SKM-1 treated with dmso at 0.1 percent for 144 hours (cell line): ENCODE data around the gene RNF157.

Source experiments
- DNase-seq: peaks from one replicate; lab custom pipeline; 2025; ENCODE audit not compliant: unreplicated experiment; lab: John Stamatoyannopoulos, UW

The RNF157 gene

GRCh38 chr17:76142585-76143041 lies 97.7 kb downstream of the RNF157 start:
- DNase-seq: no peak

- no peak for DNase-seq
These were observed 98.2 kb downstream of the RNF157 start for GRCh38 chr17:76142039-76142584.

GRCh38 chr17:76141212-76142038 lies 98.9 kb downstream of the RNF157 start, which contains the start of gene FOXJ1:
Gene FOXJ1 (minus strand): TSS chr17:76141245. CDS start chr17:76140395, 850 bp downstream.
- DNase-seq: peak; percentile 73

DNA sequence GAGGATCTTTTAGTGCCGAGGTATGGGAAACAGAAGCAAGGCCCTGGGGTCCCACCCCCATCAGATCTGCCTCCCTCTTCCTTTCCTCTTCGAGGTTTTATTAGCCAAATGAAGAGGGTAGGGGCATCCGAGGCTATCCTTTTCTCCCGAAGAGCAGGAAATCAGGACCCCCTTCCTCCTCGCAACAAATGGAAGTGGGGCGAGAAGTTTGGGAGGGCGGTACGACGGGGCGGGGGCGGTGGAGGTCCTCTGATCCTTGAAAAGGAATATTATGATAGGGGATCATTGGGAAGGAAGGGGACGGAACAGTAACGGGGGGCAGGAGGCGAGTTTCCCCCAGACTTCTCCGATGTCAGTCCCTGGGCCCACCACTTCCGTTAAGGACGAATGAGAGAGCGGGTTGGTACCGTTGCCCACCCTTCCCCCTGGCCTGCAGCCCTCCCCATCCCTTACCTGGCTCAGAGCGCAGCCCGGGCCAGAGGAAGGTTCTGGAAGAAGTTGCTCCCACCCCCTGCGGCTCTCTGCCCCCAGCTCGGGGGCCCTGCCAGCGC lies 99.6 kb downstream of the RNF157 start:
- DNase-seq: no peak

GRCh38 chr17:76139801-76140660 lies 100.3 kb downstream of the RNF157 start:
- no peak for DNase-seq

DNA sequence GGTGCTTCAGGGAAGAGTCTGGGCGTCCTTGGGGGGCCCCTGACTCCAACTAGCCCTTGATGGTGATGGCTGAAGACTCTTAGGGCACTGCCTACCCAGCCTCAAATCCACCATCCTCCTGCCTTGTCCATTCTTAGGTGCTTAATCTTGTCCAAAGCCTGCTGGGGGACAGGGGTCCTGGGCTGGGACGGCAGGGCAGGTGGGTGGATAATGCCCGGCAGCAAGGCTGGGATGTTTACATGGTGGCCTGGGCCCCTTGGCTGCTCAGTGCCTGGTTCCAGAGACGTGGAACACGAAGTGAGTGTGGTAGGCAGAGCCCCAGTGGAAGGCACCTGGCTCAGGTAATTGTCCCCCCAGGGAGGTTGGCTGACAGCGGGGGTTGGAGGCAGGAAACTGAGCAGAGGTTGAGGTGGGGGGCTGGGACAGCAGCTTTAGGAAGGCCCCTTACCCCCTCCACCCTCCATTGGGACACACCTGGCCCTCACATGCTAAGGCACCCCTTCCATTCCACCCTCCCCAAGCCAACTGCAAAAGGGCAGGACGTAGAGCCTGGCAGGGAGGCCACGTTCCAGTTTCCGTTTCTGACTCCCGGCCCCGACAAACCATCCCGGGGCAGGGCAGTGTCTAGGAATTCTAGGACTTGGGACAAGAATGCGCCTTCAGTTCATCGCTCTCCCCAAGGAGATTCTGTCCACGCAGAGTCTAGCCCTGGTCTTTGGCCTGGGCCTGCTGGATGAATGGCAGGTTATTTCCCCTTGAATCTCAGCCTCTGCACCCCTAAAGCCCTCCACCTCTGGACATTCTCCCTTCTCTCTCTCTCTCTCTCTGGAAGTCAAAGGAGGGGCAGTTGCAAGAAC lies 101.2 kb downstream of the RNF157 start:
- no peak for DNase-seq

DNA sequence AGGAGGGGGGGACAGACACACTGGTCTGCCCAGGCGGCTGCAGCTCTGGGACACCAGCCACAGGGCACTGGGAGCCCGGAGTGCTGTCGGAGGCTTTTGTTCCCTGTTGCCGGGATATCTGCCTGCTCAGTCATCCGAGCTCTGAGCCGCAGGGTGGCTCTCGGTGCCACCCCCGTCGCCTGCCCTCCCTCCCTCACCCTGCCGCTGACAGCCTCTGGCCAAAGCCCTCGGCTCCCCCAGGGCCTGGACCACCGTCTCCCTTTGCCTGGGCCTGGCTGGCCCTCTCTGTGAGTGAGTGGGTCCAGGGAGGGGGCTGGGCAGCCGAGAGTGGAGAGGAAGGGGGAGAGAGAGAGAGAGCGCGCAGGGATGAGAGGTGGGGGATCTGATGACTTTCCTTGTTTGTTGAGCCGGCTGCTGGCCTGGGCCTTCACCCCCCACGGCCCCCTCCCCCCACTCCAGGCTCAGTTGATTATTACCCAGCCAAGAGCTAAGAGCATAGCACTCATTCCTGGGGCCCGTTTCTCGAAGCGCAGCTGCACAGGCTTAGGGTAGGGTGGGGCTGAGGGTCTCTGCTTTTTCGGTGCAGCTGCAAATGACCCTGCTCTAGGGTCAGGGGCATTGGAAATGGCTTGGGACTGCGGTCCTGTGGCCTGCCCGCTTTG lies 101.9 kb downstream of the RNF157 start:
- DNase-seq: no peak

DNA sequence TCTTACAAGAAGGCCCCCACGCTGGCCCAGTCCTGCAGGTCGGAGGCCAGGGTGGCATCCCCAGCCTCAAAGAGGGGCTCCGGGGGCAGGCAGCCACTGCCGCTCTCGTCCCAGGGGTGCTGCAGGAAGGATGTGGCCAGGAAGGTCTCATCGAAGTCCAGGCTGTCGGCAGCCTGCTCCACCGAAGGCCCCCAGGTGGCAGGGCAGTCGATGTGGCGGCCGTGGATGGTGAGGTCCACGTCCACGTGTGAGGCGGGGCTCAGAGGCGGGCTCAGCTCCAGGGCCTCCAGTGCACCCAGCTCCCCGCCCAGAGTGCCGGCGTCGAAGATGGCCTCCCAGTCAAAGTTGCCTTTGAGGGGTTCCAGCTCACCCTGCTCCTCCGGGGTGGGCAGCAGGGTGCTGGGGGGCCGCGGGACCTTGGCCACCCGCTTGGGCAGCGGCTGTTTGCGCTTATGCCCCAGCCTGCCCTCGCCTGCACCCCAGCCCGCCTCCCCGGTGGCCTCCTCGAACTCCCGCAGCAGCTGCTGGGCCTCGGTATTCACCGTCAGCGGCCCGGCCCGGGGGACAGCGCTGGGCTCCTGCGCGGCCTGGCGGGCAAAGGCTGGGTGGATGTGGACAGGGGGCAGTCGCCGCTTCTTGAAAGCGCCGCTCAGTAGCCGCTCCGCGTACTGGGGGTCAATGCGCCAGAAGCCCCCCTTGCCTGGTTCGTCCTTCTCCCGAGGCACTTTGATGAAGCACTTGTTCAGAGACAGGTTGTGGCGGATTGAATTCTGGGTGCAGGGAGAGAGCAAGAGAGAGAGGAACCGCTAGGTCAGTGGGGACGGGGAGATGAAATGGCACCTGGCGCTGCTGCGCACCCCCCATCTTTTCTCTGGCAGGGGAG lies 102.7 kb downstream of the RNF157 start:
- DNase-seq: no peak

GRCh38 chr17:76137001-76137350 lies 103.3 kb downstream of the RNF157 start:
- DNase-seq: no peak

- no peak for DNase-seq
These were observed 103.9 kb downstream of the RNF157 start for GRCh38 chr17:76136276-76137000.

GRCh38 chr17:76135810-76136188 lies 104.5 kb downstream of the RNF157 start:
- no peak for DNase-seq

GRCh38 chr17:76134911-76135809 lies 105.1 kb downstream of the RNF157 start:
- DNase-seq: no peak

GRCh38 chr17:76132574-76133338 lies 107.5 kb downstream of the RNF157 start:
- no peak for DNase-seq

DNA sequence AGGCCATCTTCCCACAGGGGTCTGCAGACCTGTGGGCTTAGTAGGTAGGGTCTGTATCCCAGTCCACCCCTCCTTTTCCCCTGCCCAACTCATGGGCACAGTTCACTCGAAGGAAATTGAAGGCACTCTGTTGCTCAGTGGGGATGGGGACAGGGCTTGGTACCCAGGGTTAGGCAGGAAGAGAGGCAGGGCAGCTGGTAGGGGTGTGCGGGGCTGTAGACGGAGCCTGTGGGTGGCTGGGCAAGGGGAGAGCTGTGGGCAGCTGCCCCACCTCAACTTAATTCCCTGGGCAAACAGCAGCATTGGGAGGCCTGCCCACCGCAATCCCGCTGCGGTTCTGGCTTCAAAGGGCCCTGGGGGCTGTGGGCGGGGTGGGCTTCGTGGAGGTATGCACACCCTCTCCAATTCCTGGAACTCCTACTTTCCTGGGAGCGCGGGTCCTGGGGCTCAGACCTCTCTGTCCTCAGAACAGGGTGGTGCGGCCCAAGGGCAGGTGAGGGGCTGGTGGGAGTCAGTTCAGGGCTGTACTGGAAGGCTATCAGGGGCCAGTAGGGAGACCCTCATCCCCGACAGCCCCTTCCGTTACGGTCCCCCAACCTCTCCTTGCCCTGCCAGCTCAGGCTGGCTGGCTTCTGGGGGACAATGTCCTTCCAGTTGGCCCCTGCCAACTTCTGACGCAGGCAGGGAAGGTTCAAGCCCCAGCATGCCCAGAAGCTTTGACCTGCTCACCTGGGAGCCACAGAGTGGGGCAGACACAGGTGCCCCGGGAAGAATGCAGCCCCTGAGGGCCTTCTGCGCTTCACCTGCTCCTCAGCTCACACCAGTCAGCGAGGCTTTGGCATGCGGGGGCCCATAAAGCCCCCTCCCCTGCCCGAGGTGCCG lies 108.4 kb downstream of the RNF157 start:
- DNase-seq: no peak

DNA sequence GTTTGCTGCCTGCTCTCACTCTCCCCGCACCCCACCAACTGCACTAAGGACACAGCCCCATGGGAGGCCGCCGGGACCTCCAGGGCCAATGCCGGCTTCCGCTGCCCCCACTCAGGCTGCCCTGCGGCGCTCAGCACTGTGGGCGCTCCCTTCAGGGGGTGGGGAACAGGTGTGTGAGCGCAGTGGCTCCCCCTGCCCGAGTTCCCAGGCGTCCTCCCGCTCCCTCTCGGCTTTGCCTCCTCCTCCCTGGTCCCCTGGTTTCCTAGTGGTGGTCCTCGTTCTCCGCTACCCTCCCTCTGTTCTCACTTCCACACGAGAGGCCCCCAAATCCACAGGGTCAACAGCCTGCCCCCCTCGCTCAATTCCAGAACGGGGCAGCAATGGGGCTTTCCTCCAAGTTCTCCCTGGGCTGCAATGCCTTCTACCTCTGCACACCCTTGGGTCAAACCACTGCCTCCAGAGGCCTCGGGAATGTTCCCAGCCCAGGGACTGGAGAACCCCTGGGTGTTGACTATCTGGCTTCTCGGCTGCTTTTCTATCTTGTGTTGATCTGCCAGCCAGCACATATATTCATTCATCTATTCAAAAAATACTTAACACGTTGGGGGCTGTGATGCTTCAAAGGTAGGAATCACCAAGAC lies 109.1 kb downstream of the RNF157 start:
- DNase-seq: no peak
